HCT116 (cell line): ENCODE results near the gene ENTREP1.

Source experiments
- ATF3 ChIP-seq: IDR thresholded peaks from 2 replicates; pipeline ENCODE4 v1.6.1; 2012
- CTCF ChIP-seq, 3 experiments: fragments of 200-600 bp in 1 of 3; sonication (generic) in 1 of 3; IDR thresholded peaks in 2 of 3; conservative IDR thresholded peaks in 1 of 3; 2 replicates each; pipeline ENCODE4 v1.5.1; 2012 to 2017; ENCODE audit warnings: low read depth in 2 of 3, low read length in 2 of 3, antibody characterized with exemption in 1 of 3, borderline replicate concordance in 1 of 3, control low read depth in 1 of 3, mild to moderate bottlenecking in 1 of 3, mixed read lengths in 1 of 3, mixed run types in 1 of 3, moderate library complexity in 1 of 3; ENCODE audit not compliant: insufficient read depth in 1 of 3
- POLR2A ChIP-seq: IDR thresholded peaks from 2 replicates; pipeline ENCODE4 v1.7.0; 2011; ENCODE audit warnings: borderline replicate concordance; ENCODE audit not compliant: insufficient read depth, insufficient read length; ENCODE audit errors: extremely low read depth
- POLR2AphosphoS5 ChIP-seq: IDR thresholded peaks from 2 replicates; pipeline ENCODE4 v1.6.1; 2011; ENCODE audit warnings: mild to moderate bottlenecking, low read depth, low read length, moderate library complexity
- RAD21 ChIP-seq: IDR thresholded peaks from 2 replicates; pipeline ENCODE4 v1.6.1; 2012; ENCODE audit warnings: low read depth, mild to moderate bottlenecking
- SIN3A ChIP-seq: IDR thresholded peaks from 2 replicates; pipeline ENCODE4 v1.6.1; 2012; ENCODE audit warnings: low read depth
- SP1 ChIP-seq: IDR thresholded peaks from 2 replicates; pipeline ENCODE4 v1.6.1; 2012; ENCODE audit warnings: low read depth
- ZNF274 ChIP-seq: fragments of 200-500 bp; sonication (Bioruptor generic); IDR thresholded peaks from 2 replicates; pipeline ENCODE4 v1.6.1; 2014; ENCODE audit warnings: mild to moderate bottlenecking, low read depth, low read length, inconsistent platforms

GRCh38 chr9:69346596-69347390 lies 21.8 kb downstream of the ENTREP1 start:
- TF ChIP-seq SIN3A: no peak
- no peak for TF ChIP-seq POLR2A
- no peak for TF ChIP-seq ZNF274
- TF ChIP-seq RAD21: no peak
- TF ChIP-seq ATF3: no peak
- no peak for TF ChIP-seq CTCF (IDR thresholded peaks at IDR 0.05 in 2 of 3, conservative IDR thresholded peaks at IDR 0.05 in 1 of 3; ENCODE audit: borderline replicate concordance in 1 of 3, insufficient read depth in 1 of 3, low read depth in 2 of 3, low read length in 2 of 3)
- no peak for TF ChIP-seq SP1
- TF ChIP-seq POLR2AphosphoS5: no peak
